Measurements from ENCODE around the gene ENDOU.

The ENDOU gene

DNA sequence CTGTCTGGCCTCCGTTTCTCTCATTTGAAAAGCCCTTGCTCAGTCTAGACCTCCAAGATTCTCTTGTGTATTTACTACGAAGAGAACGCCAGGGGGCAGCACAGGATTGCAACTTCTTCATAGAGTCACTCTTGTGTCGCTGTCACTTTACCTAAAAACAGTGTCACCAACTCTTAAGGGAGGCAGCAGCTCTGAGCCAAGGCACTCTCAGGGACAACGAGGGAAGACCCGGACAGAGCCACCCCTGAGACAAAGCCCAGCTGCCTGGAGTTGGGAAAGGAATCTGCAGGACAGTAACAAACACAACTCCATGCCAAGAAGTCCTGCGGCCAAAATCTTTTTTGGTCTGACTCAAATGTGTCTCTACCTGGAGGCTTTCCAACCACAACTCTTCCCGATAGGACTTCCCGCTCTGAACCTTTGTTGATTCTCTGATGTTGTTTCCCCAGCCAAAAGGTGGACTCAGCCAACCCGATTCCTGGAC lies 9.9 kb downstream of the ENDOU start:
- Histone ChIP-seq H3K4me1 (peaks cover 4% of the 10 kb centered on the region), H3K4me3 (ENCODE audit: low read depth, low read length) (no peak overlapping the region)

DNA sequence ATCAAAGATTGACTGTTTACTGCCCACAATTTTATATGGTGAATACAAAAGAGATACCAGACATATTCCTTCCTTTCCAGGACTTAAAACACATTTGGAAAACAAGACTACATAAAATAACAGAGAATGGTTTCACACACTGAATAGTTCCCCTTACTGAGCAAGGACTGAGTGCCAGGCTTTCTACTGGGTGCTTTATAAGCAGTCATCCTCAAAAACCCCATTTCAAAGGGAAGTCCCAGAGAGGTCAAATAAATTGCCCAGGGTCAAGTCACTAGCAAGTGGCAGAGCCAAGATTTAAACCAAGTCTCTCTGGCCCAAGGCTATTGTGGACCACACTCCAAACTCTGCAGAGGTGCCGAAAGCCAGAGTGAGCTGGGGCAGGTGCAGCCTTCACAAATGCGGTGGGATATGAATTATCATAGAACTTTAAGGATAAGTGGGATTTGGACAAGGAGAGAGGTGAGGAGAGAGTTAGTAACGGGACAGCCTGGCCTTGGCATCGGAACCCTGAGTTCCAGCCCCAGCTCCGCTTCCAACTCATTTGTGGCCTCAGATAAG lies 10.4 kb downstream of the ENDOU start:
- Histone ChIP-seq H3K4me1 (peaks cover 4% of the 10 kb centered on the region), H3K27me3 (no peaks in the 10 kb centered on the region), H3K36me3 (no peaks in the 10 kb centered on the region), H3K9me3 (no peaks in the 10 kb centered on the region), H3K4me3 (ENCODE audit: low read depth, low read length) (no peak overlapping the region)
- DNase-seq = no peak
- TF ChIP-seq, protein P1, sequence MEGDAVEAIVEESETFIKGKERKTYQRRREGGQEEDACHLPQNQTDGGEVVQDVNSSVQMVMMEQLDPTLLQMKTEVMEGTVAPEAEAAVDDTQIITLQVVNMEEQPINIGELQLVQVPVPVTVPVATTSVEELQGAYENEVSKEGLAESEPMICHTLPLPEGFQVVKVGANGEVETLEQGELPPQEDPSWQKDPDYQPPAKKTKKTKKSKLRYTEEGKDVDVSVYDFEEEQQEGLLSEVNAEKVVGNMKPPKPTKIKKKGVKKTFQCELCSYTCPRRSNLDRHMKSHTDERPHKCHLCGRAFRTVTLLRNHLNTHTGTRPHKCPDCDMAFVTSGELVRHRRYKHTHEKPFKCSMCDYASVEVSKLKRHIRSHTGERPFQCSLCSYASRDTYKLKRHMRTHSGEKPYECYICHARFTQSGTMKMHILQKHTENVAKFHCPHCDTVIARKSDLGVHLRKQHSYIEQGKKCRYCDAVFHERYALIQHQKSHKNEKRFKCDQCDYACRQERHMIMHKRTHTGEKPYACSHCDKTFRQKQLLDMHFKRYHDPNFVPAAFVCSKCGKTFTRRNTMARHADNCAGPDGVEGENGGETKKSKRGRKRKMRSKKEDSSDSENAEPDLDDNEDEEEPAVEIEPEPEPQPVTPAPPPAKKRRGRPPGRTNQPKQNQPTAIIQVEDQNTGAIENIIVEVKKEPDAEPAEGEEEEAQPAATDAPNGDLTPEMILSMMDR (IDR thresholded peaks at IDR 0.05; ENCODE audit: low read depth, low read length) = no peak

More for the DNA sequence above, 9.9 kb downstream of the ENDOU start:
- Histone ChIP-seq H3K9me3 (no peaks in the 10 kb centered on the region), H3K36me3 (no peaks in the 10 kb centered on the region), H3K27me3 (no peaks in the 10 kb centered on the region)
- peak; percentile 81 for DNase-seq
- TF ChIP-seq, protein P1 (IDR thresholded peaks at IDR 0.05; ENCODE audit: low read depth, low read length) = peak; percentile 83

DNA sequence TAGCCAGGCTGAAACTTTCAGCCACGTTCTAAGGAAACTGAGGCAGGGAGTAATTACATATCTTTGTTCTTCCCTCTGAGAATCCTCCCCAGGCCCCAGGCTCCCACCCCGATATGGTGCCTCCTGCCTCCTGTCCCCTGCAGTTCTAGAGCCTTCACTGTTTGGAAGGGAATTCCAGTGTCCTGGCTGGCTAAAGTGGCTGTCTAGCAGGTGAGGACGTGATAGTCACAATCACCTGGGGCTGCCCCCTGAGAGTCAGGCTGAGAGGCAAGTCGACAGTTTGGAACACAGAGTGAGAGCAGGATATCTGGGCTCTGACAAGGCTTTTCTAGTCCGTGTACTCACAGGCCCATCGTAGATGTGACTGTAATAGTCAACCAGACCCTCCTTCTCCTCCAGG lies 13.1 kb downstream of the ENDOU start:
- Histone ChIP-seq H3K4me3 (ENCODE audit: low read depth, low read length) (no peak overlapping the region), H3K9me3 (no peaks in the 10 kb centered on the region), H3K27me3 (no peaks in the 10 kb centered on the region), H3K4me1 (no peaks in the 10 kb centered on the region), H3K36me3 (no peaks in the 10 kb centered on the region)
- TF ChIP-seq, protein P1 (IDR thresholded peaks at IDR 0.05; ENCODE audit: low read depth, low read length) = no peak
- no peak for DNase-seq

DNA sequence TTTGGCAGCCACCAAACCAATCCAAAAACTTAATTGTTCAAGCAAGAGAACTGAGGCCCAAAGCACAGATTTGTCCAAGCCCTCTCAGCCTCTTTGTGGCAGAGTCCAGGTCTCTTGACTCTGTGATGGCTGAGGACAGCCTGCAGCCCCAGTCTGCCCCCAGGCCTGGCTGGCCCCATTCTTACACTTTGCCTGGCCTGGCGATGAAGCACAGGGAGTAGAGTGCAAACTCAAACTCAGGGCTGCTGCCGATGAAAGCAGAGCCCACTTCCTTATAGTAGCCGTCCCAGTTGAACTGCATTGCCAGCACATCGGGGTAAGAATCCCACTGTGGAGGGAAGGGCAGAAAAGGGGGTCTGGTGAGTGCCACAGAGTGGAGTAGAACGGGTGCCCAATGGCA lies 13.8 kb downstream of the ENDOU start:
- TF ChIP-seq, protein P1 (IDR thresholded peaks at IDR 0.05; ENCODE audit: low read depth, low read length) = no peak

DNA sequence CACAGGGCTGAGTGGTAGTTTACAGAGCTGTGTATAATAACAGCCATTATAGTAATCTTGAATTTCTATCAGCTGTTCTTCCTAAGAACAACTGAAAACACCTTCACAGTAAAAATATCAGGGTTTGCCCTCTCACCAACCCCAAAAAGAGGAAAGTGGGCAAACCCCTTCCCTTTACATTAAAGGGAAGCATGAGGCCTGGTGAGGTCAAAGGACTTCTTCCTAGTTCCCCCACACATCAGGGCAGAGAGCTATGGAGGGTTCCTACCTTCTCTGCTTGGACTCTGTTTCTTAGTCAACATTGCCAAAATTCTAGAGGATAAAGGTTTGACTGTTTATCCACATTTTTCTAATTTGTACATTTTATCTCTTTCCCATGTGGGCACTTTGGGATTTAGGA lies 15.0 kb downstream of the ENDOU start:
- DNase-seq = no peak
- Histone ChIP-seq H3K4me1 (no peaks in the 10 kb centered on the region), H3K4me3 (ENCODE audit: low read depth, low read length) (no peak overlapping the region)

More for the DNA sequence above, 13.8 kb downstream of the ENDOU start:
- no peak for DNase-seq
- Histone ChIP-seq H3K9me3 (no peaks in the 10 kb centered on the region), H3K27me3 (no peaks in the 10 kb centered on the region), H3K4me3 (ENCODE audit: low read depth, low read length) (no peak overlapping the region), H3K36me3 (no peaks in the 10 kb centered on the region), H3K4me1 (no peaks in the 10 kb centered on the region)

DNA sequence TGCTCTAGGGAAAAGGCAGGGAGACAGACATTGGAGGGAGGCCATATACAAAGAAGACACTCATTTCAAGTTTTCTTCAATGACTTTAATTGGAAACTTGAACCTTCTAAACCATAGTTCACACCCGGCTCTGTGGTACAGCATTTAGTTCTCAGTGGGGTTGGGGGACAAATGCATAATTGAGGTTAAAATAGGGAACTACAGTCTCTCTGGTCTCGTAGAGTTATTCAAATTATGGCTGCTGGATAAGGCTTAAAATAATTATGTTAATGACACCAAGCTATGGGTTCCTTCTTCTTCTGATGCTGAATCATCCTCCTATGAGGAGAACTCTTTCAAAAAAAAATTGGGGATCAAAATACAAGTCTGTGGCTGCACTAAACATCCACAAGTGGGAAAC lies 15.6 kb downstream of the ENDOU start:
- Histone ChIP-seq H3K4me3 (ENCODE audit: low read depth, low read length) (no peak overlapping the region), H3K27me3 (no peaks in the 10 kb centered on the region), H3K36me3 (no peaks in the 10 kb centered on the region), H3K4me1 (no peaks in the 10 kb centered on the region), H3K9me3 (no peaks in the 10 kb centered on the region)
- DNase-seq = no peak
- TF ChIP-seq, protein P1 (IDR thresholded peaks at IDR 0.05; ENCODE audit: low read depth, low read length) = no peak

More for the DNA sequence above, 15.0 kb downstream of the ENDOU start:
- Histone ChIP-seq H3K27me3 (no peaks in the 10 kb centered on the region), H3K36me3 (no peaks in the 10 kb centered on the region), H3K9me3 (no peaks in the 10 kb centered on the region)
- TF ChIP-seq, protein P1 (IDR thresholded peaks at IDR 0.05; ENCODE audit: low read depth, low read length) = no peak
